B cell (primary cell): ENCODE results near the gene ZFPM1.

Experiments used
- EZH2 ChIP-seq: IDR thresholded peaks from 2 replicates; pipeline ENCODE4 v1.6.1; 2012; ENCODE audit warnings: borderline replicate concordance, low read depth, mild to moderate bottlenecking, moderate library complexity, low read length; ENCODE audit not compliant: insufficient read depth, poor library complexity, severe bottlenecking
- TF ChIP-seq, protein P1 (sequence below): fragments of 200-600 bp; IDR thresholded peaks from one replicate; pipeline ENCODE4 v1.8.0; 2022; ENCODE audit warnings: antibody characterized with exemption, mild to moderate bottlenecking

DNA sequence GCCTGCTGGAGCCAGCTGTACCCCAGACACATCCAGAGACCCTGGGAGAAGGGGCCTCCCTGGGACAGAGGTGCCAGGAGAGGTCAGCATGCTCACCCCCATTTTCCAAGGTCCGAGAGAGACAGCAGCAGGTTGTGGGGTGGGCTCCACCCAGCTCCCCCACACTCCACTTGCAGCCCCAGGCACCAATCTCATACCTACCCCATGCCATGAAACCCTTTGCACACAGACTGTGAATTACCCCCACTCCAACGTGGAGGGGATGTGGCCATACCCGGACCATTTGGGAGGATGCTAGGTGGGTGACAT, 34.0 kb downstream of the ZFPM1 start:
- TF ChIP-seq EZH2: no peak
- TF ChIP-seq, protein P1, sequence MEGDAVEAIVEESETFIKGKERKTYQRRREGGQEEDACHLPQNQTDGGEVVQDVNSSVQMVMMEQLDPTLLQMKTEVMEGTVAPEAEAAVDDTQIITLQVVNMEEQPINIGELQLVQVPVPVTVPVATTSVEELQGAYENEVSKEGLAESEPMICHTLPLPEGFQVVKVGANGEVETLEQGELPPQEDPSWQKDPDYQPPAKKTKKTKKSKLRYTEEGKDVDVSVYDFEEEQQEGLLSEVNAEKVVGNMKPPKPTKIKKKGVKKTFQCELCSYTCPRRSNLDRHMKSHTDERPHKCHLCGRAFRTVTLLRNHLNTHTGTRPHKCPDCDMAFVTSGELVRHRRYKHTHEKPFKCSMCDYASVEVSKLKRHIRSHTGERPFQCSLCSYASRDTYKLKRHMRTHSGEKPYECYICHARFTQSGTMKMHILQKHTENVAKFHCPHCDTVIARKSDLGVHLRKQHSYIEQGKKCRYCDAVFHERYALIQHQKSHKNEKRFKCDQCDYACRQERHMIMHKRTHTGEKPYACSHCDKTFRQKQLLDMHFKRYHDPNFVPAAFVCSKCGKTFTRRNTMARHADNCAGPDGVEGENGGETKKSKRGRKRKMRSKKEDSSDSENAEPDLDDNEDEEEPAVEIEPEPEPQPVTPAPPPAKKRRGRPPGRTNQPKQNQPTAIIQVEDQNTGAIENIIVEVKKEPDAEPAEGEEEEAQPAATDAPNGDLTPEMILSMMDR: no peak
